Adrenal gland (tissue), 12 donors: ENCODE results near the gene PBX1. TPM values are rescaled to one million over a fixed set of nuclear protein-coding genes. Genes with fewer than 3 reads are reported as not detected.

ENCODE experiments used
- DNase-seq, 7 donors: peaks; one replicate each; pipeline ENCODE4 v3.0.0-alpha.2; 2019 to 2020
- H3K27ac ChIP-seq, 5 donors: fragments of 200-600 bp; sonication (generic) in 4 of 5; 1 replicate in 3 of 5; 2 replicates in 2 of 5; pipeline versions ENCODE4 v1.5.1 to v1.8.0; 2016 to 2020; ENCODE audit warnings: mild to moderate bottlenecking in 1 of 5
- H3K27me3 ChIP-seq: fragments of 200-600 bp; 2 replicates; pipeline ENCODE4 v1.8.0; 2021
- H3K36me3 ChIP-seq, 2 donors: fragments of 200-600 bp; replicated peaks in 1 of 2; 1 replicate in 1 of 2; 2 replicates in 1 of 2; pipeline versions ENCODE4 v1.5.1 to v1.8.0; 2018 to 2022
- H3K4me1 ChIP-seq, 2 donors: fragments of 200-600 bp; replicated peaks in 1 of 2; 1 replicate in 1 of 2; 2 replicates in 1 of 2; pipeline versions ENCODE4 v1.5.1 to v1.8.0; 2018 to 2021
- H3K4me3 ChIP-seq, 4 donors: fragments of 200-600 bp; sonication (generic) in 3 of 4; one replicate each; pipeline ENCODE4 v1.5.1; 2016 to 2018
- H3K9me3 ChIP-seq, 3 donors: fragments of 200-600 bp; sonication (generic) in 1 of 3; replicated peaks in 1 of 3; 1 replicate in 2 of 3; 2 replicates in 1 of 3; pipeline versions ENCODE4 v1.5.1 to v1.8.0; 2016 to 2021
- POLR2A ChIP-seq, 2 donors: fragments of 450-650 bp; IDR thresholded peaks; one replicate each; pipeline ENCODE4 v1.6.1; 2017; ENCODE audit warnings: antibody characterized with exemption in 2 of 2, mild to moderate bottlenecking in 2 of 2, moderate library complexity in 1 of 2
- whole genome bisulfite sequencing, 4 donors: extraction: QIAGEN DNeasy Blood & Tissue Kit in 2 of 4; methylation state at CpG; one replicate each; pipeline versions ENCODE4 v1.1.5 to v1.1.7; 2013 to 2017; 5-methylcytosine and 5-hydroxymethylcytosine counted together
- intact Hi-C, 2 donors: fragments of 100-400 bp; cut with DNase I; formaldehyde crosslinking; loops; one replicate each; pipeline versions ENCODE4 v1.14.1 to v1.15.0; 2022 to 2023
- polyA plus RNA-seq, 3 donors: library from polyadenylated mRNA; stranded (reverse); fragments of 200-250 nt in 2 of 3; fragments of 350-450 nt in 1 of 3; fragmentation: Illumina TruSeq in 1 of 3; extraction: RNeasy Lipid Tissue Mini Kit (QIAGEN cat#74804) in 1 of 3; gene quantifications; one replicate each; pipeline ENCODE4 v1.2.3, GENCODE V29; 2013 to 2014
- total RNA-seq, 9 donors: library from RNA; depleted of rRNA in 4 of 9; stranded (reverse); fragments of >200 nt in 4 of 9; fragments of 120-200 nt in 1 of 9; fragmentation: NEBNext Ultra II Directional in 1 of 9; extraction: Animal tissue kit (Norgen Biotek cat#: 25700) in 1 of 9; gene quantifications; one replicate each; pipeline versions ENCODE4 v1.1.0 to v1.2.4, GENCODE V29; 2013 to 2023
- TF ChIP-seq, protein P1 (sequence below), 6 experiments: fragments of 450-650 bp in 4 of 6; fragments of 200-600 bp in 2 of 6; sonication (generic) in 1 of 6; IDR thresholded peaks; 1 replicate in 5 of 6; 2 replicates in 1 of 6; pipeline versions ENCODE4 v1.5.1 to v1.8.0; 2016 to 2021; ENCODE audit warnings: antibody characterized with exemption in 6 of 6, mild to moderate bottlenecking in 2 of 6, moderate library complexity in 1 of 6
- donor health status: healthy with polysubstance abuse.
- donor health status: Bipolar disorder and iron deficiency.
- donor health status: DM: yes; HTN: yes; CAD: no.
- donor health status: DM: no; HTN: no; CAD: no.
- donor health status: DM: no; HTN: no; CAD: no.
- donor health status: DM: yes; HTN: yes; CAD: no.

The PBX1 gene
- total and polyA plus RNA-seq, 12 donors, result 13.0 to 294 (median 99.3) TPM

DNA sequence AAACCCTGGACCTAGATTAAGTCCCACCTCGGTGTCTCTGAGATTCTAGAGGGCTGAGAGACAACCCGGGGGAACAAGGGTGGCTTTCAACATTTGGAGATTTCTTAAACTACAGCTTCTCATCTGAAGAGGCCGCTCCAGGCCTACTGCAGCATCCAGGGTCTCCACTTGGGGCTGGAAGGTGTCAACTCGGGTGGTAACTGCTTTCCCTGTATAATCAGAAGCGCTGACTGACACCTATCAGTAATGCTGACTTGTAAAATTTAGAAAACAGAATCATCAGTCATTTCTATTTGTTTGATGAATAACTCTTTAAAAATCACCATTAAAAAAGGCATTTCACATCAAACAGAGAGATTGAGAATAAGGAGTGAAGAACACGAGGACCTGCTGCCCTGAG is 226.0 kb downstream of the PBX1 start:
- Histone ChIP-seq H3K4me1 (peaks cover 23 to 74% of the 10 kb centered on the region in 2 donors), H3K27me3 (no peaks in the 10 kb centered on the region), H3K4me3 (no peak overlapping the region), H3K27ac (peak overlapping the region in 3 of 5 donors; percentile 61 to 80 (median 79)), H3K9me3 (no peaks in the 10 kb centered on the region), H3K36me3 (no peaks in the 10 kb centered on the region)
- no peak for DNase-seq
- no peak for TF ChIP-seq POLR2A (IDR thresholded peaks at IDR 0.05)
- TF ChIP-seq, protein P1, sequence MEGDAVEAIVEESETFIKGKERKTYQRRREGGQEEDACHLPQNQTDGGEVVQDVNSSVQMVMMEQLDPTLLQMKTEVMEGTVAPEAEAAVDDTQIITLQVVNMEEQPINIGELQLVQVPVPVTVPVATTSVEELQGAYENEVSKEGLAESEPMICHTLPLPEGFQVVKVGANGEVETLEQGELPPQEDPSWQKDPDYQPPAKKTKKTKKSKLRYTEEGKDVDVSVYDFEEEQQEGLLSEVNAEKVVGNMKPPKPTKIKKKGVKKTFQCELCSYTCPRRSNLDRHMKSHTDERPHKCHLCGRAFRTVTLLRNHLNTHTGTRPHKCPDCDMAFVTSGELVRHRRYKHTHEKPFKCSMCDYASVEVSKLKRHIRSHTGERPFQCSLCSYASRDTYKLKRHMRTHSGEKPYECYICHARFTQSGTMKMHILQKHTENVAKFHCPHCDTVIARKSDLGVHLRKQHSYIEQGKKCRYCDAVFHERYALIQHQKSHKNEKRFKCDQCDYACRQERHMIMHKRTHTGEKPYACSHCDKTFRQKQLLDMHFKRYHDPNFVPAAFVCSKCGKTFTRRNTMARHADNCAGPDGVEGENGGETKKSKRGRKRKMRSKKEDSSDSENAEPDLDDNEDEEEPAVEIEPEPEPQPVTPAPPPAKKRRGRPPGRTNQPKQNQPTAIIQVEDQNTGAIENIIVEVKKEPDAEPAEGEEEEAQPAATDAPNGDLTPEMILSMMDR (IDR thresholded peaks at IDR 0.05), result no peak
- WGBS, 4 donors, result 92 to 96% (median 94%) methylated on average over 6 of the region's 6 CpGs
- intact Hi-C loops, result no loop called here

DNA sequence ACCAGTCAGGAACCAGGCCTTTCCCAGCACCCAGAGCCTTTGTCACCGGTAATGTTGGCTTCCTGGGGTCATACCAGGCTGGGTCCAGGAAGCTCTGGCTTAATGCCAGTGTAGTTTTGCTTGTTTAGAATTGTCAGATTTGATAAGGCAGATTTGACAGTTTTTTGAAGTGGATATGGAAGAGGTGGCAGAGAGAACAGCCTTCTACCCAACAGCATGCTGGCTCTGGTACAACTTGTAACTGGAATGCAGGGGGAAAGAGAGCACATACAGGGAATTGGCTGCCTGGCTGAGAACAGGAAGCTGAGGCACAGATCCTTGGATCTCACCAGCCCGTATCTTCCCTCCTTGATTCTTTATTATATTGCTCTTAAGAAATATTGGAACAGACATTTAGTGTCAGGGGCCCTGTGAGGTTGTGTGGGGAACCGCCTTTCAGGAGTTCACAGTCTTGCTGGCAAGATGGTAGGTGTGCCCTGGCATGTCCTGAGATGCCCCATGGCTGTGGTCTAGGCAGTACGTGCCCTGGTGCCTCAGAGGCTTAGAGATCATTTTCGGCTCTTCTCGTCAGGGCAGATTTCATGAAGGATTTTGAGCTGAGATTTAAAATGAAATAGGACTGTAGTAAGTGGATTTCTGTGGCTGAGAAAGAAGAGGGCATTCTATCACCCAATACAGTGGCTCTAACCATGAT is 227.0 kb downstream of the PBX1 start:
- H3K36me3 ChIP-seq, result no peaks in the 10 kb centered on the region
- no peaks in the 10 kb centered on the region for H3K9me3 ChIP-seq
- WGBS, 4 donors, result 61 to 80% (median 75%) methylated on average over 5 to 6 of the region's 6 CpGs
- H3K27me3 ChIP-seq, result no peaks in the 10 kb centered on the region
- no peak overlapping the region for H3K4me3 ChIP-seq
- H3K4me1 ChIP-seq, result peaks cover 22 to 68% of the 10 kb centered on the region in 2 donors
- TF ChIP-seq, protein P1 (IDR thresholded peaks at IDR 0.05), result no peak
- no peak for TF ChIP-seq POLR2A (IDR thresholded peaks at IDR 0.05)
- intact Hi-C loops, result no loop called here
- DNase-seq, result peak in 2 of 7 donors; percentile 21 to 23
- H3K27ac ChIP-seq, result peak overlapping the region in 4 of 5 donors; percentile 57 to 80 (median 70)

DNA sequence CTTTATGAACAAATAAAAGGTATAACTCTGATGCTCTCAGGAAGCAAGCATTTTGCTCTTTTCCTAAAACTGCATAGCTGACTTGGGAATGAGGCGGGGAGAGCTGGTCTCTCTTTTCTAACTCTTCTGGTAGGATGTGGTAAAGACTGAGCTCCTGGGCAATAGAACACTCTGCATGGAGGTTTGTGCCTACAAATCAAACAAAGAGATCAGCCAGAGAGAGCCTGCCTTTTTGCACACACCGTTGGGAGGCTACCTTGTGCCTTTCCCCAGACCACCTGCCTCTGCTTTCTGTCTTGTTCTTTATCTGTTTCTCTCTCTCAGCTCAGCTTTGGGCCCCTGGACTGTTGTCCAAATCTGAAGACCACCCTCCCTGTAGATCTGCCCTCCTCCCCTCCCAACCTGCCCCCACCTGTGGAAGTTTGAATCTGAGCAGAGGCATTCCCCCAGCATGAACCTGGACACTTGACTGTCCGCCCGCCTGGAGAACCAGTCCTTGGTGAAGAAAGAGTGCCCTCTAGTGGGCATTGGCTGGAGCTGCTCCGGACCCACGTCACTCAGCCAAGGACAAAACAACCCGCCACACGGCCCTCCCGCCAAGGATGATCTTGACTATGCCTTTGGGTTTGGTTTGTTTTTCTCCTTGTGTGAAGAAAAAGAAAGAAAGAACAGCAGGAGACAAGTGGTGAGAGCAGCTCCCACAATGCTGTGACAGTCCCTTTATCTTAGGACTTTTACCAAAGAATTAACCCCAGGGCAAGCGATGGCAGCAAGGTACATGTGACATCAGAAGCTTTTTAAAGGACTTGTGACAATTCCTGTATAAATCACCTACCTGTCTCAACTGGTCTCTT is 228.2 kb downstream of the PBX1 start:
- Histone ChIP-seq H3K9me3 (no peaks in the 10 kb centered on the region), H3K4me3 (no peak overlapping the region), H3K4me1 (peaks cover 17 to 55% of the 10 kb centered on the region in 2 donors), H3K27me3 (no peaks in the 10 kb centered on the region), H3K36me3 (no peaks in the 10 kb centered on the region), H3K27ac (peak overlapping the region; percentile 42 to 80 (median 68))
- WGBS, 4 donors, result 20 to 24% (median 21%) methylated on average over 10 of the region's 10 CpGs
- TF ChIP-seq POLR2A (IDR thresholded peaks at IDR 0.05), result no peak
- TF ChIP-seq, protein P1 (IDR thresholded peaks at IDR 0.05), result peak; percentile 88 to 98 (median 96)
- intact Hi-C loops, result no loop called here
- DNase-seq, result peak; percentile 85 to 97 (median 91)

DNA sequence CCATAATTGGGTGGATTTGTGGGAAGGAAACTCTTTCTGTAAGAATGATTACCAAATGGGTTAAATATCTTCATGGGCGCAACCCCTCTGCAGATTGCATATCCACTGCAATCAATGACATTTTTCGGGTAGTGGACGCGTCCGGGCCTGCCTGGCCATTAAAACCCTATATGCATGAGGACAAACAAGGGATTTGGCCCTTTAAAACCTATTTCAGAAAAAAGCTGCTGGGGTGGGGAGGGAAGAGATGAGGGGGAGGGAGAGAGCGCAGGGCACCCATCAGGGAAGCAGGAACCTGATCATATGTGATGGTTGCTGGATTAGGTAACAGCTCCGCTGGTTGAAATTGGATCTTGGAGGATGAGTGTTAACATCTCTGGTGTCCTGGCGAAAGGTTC is 228.8 kb downstream of the PBX1 start:
- no peaks in the 10 kb centered on the region for H3K9me3 ChIP-seq
- no peak for TF ChIP-seq POLR2A (IDR thresholded peaks at IDR 0.05)
- TF ChIP-seq, protein P1 (IDR thresholded peaks at IDR 0.05), result no peak
- peak overlapping the region in 4 of 5 donors; percentile 12 to 80 (median 74) for H3K27ac ChIP-seq
- H3K4me1 ChIP-seq, result peaks cover 17 to 51% of the 10 kb centered on the region in 2 donors
- no peak overlapping the region for H3K4me3 ChIP-seq
- intact Hi-C loops, result no loop called here
- peaks cover 0 to 4% of the 10 kb centered on the region in 2 donors for H3K36me3 ChIP-seq
- 85 to 87% (median 86%) methylated on average over 8 of the region's 8 CpGs for WGBS, 4 donors
- no peak for DNase-seq
- H3K27me3 ChIP-seq, result no peaks in the 10 kb centered on the region
